Measurements from ENCODE around the gene RGS7BP.

- no peak for TF ChIP-seq RAD21 (conservative IDR thresholded peaks at IDR 0.05 in 1 of 2, IDR thresholded peaks at IDR 0.05 in 1 of 2)
- TF ChIP-seq, protein P1, sequence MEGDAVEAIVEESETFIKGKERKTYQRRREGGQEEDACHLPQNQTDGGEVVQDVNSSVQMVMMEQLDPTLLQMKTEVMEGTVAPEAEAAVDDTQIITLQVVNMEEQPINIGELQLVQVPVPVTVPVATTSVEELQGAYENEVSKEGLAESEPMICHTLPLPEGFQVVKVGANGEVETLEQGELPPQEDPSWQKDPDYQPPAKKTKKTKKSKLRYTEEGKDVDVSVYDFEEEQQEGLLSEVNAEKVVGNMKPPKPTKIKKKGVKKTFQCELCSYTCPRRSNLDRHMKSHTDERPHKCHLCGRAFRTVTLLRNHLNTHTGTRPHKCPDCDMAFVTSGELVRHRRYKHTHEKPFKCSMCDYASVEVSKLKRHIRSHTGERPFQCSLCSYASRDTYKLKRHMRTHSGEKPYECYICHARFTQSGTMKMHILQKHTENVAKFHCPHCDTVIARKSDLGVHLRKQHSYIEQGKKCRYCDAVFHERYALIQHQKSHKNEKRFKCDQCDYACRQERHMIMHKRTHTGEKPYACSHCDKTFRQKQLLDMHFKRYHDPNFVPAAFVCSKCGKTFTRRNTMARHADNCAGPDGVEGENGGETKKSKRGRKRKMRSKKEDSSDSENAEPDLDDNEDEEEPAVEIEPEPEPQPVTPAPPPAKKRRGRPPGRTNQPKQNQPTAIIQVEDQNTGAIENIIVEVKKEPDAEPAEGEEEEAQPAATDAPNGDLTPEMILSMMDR (IDR thresholded peaks at IDR 0.05) = no peak
- TF ChIP-seq, protein P2, sequence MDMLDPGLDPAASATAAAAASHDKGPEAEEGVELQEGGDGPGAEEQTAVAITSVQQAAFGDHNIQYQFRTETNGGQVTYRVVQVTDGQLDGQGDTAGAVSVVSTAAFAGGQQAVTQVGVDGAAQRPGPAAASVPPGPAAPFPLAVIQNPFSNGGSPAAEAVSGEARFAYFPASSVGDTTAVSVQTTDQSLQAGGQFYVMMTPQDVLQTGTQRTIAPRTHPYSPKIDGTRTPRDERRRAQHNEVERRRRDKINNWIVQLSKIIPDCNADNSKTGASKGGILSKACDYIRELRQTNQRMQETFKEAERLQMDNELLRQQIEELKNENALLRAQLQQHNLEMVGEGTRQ (IDR thresholded peaks at IDR 0.05) = no peak
- TF ChIP-seq RNF2 (IDR thresholded peaks at IDR 0.05; ENCODE audit: borderline replicate concordance, low read depth) = no peak
- no peak for TF ChIP-seq JUNB (IDR thresholded peaks at IDR 0.05)
- no peak for TF ChIP-seq HDAC2 (IDR thresholded peaks at IDR 0.05)
- TF ChIP-seq MAFK (IDR thresholded peaks at IDR 0.05; ENCODE audit: partially characterized antibody) = no peak
- no peak for TF ChIP-seq EP300 (IDR thresholded peaks at IDR 0.05)
- no peak for TF ChIP-seq SMC3 (IDR thresholded peaks at IDR 0.05)
Measured at GRCh38 chr5:64509828-64510227, 4.0 kb downstream of the RGS7BP start.
